WTC11 (cell line): Measurements from ENCODE around the gene RPS6KA2. TPM values are rescaled to one million over a fixed set of nuclear protein-coding genes. Genes with fewer than 3 reads are reported as not detected.

Experiments
- ATAC-seq: fragments of 200-7000 bp; cut with Tn5 transposase; 2 replicates; pipeline ENCODE4 v1.10.0; 2021; ENCODE audit warnings: mild to moderate bottlenecking, moderate library complexity
- CTCF ChIA-PET: fragments of 300-600 bp; sonication (Branson Sonifier 250); formaldehyde crosslinking; loops from one replicate; lab custom pipeline; 2021; ENCODE audit warnings: antibody characterized with exemption; lab: Charles Lee
- POLR2A ChIA-PET: fragments of 350-600 bp; sonication (Branson Sonifier 250); formaldehyde crosslinking; loops from one replicate; lab custom pipeline; 2021; ENCODE audit warnings: antibody characterized with exemption; lab: Charles Lee
- DNase-seq: peaks from one replicate; pipeline ENCODE4 v3.0.0; 2021; ENCODE audit warnings: low spot score
- H3K27ac Mint-ChIP-seq: 2 replicates; pipeline ENCODE4 v1.8.0; 2021; ENCODE audit warnings: mixed read lengths
- H3K27me3 Mint-ChIP-seq: 2 replicates; pipeline ENCODE4 v1.8.0; 2021; ENCODE audit warnings: low read depth, mild to moderate bottlenecking, moderate library complexity, mixed read lengths
- H3K36me3 Mint-ChIP-seq: 2 replicates; pipeline ENCODE4 v1.8.0; 2021; ENCODE audit warnings: mixed read lengths
- H3K4me1 Mint-ChIP-seq: 2 replicates; pipeline ENCODE4 v1.8.0; 2022; ENCODE audit warnings: mixed read lengths
- H3K4me3 Mint-ChIP-seq: 2 replicates; pipeline ENCODE4 v1.8.0; 2021; ENCODE audit warnings: mild to moderate bottlenecking, moderate library complexity, mixed read lengths
- H3K9me3 Mint-ChIP-seq: 2 replicates; pipeline ENCODE4 v1.8.0; 2021; ENCODE audit warnings: mixed read lengths
- AR ChIP-seq: fragments of 250-450 bp; sonication (Bioruptor Pico); IDR thresholded peaks from 2 replicates; pipeline ENCODE4 v1.9.0; 2021; ENCODE audit warnings: mild to moderate bottlenecking
- ATF3 ChIP-seq: sonication (generic); formaldehyde crosslinking; conservative IDR thresholded peaks from 2 replicates; pipeline ENCODE4 v1.8.1; 2022; ENCODE audit warnings: mild to moderate bottlenecking, missing genetic modification reagents
- CBFB ChIP-seq: sonication (generic); formaldehyde crosslinking; IDR thresholded peaks from 2 replicates; pipeline ENCODE4 v1.8.1; 2022; ENCODE audit warnings: mild to moderate bottlenecking, low read depth, missing genetic modification reagents
- E2F4 ChIP-seq: sonication (generic); formaldehyde crosslinking; IDR thresholded peaks from 2 replicates; pipeline ENCODE4 v1.8.1; 2022; ENCODE audit warnings: low read depth, mild to moderate bottlenecking, moderate library complexity, missing genetic modification reagents, borderline replicate concordance
- HMGXB4 ChIP-seq: sonication (generic); formaldehyde crosslinking; IDR thresholded peaks from 2 replicates; pipeline ENCODE4 v1.8.1; 2023; ENCODE audit warnings: mild to moderate bottlenecking, moderate library complexity, missing genetic modification reagents
- IRF2 ChIP-seq: sonication (generic); formaldehyde crosslinking; IDR thresholded peaks from 2 replicates; pipeline ENCODE4 v1.8.0; 2022; ENCODE audit warnings: low read depth, missing genetic modification reagents, borderline replicate concordance
- MLX ChIP-seq: sonication (generic); formaldehyde crosslinking; IDR thresholded peaks from 2 replicates; pipeline ENCODE4 v1.8.1; 2023; ENCODE audit warnings: mild to moderate bottlenecking, missing genetic modification reagents, moderate library complexity
- MYBL2 ChIP-seq: sonication (generic); formaldehyde crosslinking; IDR thresholded peaks from 2 replicates; pipeline ENCODE4 v1.8.1; 2023; ENCODE audit warnings: mild to moderate bottlenecking, moderate library complexity, missing genetic modification reagents
- NFE2L1 ChIP-seq: sonication (generic); formaldehyde crosslinking; IDR thresholded peaks from 2 replicates; pipeline ENCODE4 v1.8.1; 2023; ENCODE audit warnings: missing genetic modification reagents
- NR3C1 ChIP-seq: sonication (generic); formaldehyde crosslinking; conservative IDR thresholded peaks from 2 replicates; pipeline ENCODE4 v1.8.1; 2023; ENCODE audit warnings: low read depth, mild to moderate bottlenecking, missing genetic modification reagents
- SMAD4 ChIP-seq: sonication (generic); formaldehyde crosslinking; IDR thresholded peaks from 2 replicates; pipeline ENCODE4 v1.8.0; 2022; ENCODE audit warnings: mild to moderate bottlenecking, missing genetic modification reagents
- SP1 ChIP-seq: sonication (generic); formaldehyde crosslinking; conservative IDR thresholded peaks from 2 replicates; pipeline ENCODE4 v1.8.1; 2022; ENCODE audit warnings: missing genetic modification reagents
- USF1 ChIP-seq: sonication (generic); formaldehyde crosslinking; IDR thresholded peaks from 2 replicates; pipeline ENCODE4 v1.8.0; 2022; ENCODE audit warnings: mild to moderate bottlenecking, missing genetic modification reagents
- ZNF423 ChIP-seq: fragments of 250-450 bp; sonication (Bioruptor Pico); IDR thresholded peaks from 2 replicates; pipeline ENCODE4 v2.1.2; 2022; ENCODE audit warnings: mild to moderate bottlenecking, moderate library complexity
- ZNF512 ChIP-seq: sonication (generic); formaldehyde crosslinking; IDR thresholded peaks from 2 replicates; pipeline ENCODE4 v1.8.1; 2022; ENCODE audit warnings: missing genetic modification reagents, borderline replicate concordance
- ZSCAN18 ChIP-seq: fragments of 250-450 bp; sonication (Bioruptor Pico); IDR thresholded peaks from 2 replicates; pipeline ENCODE4 v2.1.2; 2022; ENCODE audit warnings: mild to moderate bottlenecking, moderate library complexity
- total RNA-seq: library from RNA; stranded (reverse); gene quantifications from 3 replicates; pipeline ENCODE4 v1.2.3, GENCODE V29; 2021

RPS6KA2 gene
- total RNA-seq, 1 experiment from 2014 or later = 24.2 TPM

GRCh38 chr6:166591961-166592520 lies 35.0 kb downstream of the RPS6KA2 start:
- Mint-ChIP-seq H3K27me3 (no peaks in the 10 kb centered on the region), H3K27ac (no peak overlapping the region), H3K4me3 (no peak overlapping the region), H3K4me1 (peaks cover 36% of the 10 kb centered on the region), H3K9me3 (no peaks in the 10 kb centered on the region), H3K36me3 (no peaks in the 10 kb centered on the region)
- ChIA-PET POLR2A (no interaction called here), CTCF (no interaction called here)
- DNase-seq (no peak), ATAC-seq (no peak)
- TF ChIP-seq SMAD4 (CRISPR knock-in tag) (no peak), ZNF423 (no peak), AR (no peak), NFE2L1 (no peak), ATF3 (no peak), NR3C1 (CRISPR knock-in tag) (no peak), ZNF512 (no peak), SP1 (no peak), MYBL2 (CRISPR knock-in tag) (no peak), HMGXB4 (CRISPR knock-in tag) (no peak), IRF2 (no peak), MLX (CRISPR knock-in tag) (no peak), USF1 (CRISPR knock-in tag) (no peak), E2F4 (CRISPR knock-in tag) (no peak), ZSCAN18 (CRISPR knock-in tag) (no peak), CBFB (CRISPR knock-in tag) (no peak)
